ENCODE data around the gene ALG9.

- TF ChIP-seq CTCF (IDR thresholded peaks at IDR 0.05 in 2 of 3, conservative IDR thresholded peaks at IDR 0.05 in 1 of 3; ENCODE audit: control insufficient read depth in 2 of 3, extremely low read depth in 1 of 3, insufficient read depth in 1 of 3, low read depth in 3 of 3, low read length in 3 of 3) (no peak), MAX (IDR thresholded peaks at IDR 0.05; ENCODE audit: low read depth, low read length) (no peak), POLR2AphosphoS5 (IDR thresholded peaks at IDR 0.05; ENCODE audit: low read length) (no peak), NBN (IDR thresholded peaks at IDR 0.05) (no peak), EZH2 (IDR thresholded peaks at IDR 0.05; ENCODE audit: borderline replicate concordance, control insufficient read depth, low read depth, low read length) (no peak), REST (IDR thresholded peaks at IDR 0.05; ENCODE audit: low read depth, low read length) (no peak), SIN3A (IDR thresholded peaks at IDR 0.05; ENCODE audit: low read depth, low read length) (no peak), PRDM15 (CRISPR knock-in tag; IDR thresholded peaks at IDR 0.05) (no peak), YY1 (IDR thresholded peaks at IDR 0.05; ENCODE audit: low read depth, low read length) (no peak), SMC3 (IDR thresholded peaks at IDR 0.05; ENCODE audit: borderline replicate concordance, low read length) (no peak), ZBTB11 (CRISPR knock-in tag; IDR thresholded peaks at IDR 0.05) (no peak), TCF7 (IDR thresholded peaks at IDR 0.05; ENCODE audit: borderline replicate concordance) (no peak)
These were observed 74.7 kb downstream of the ALG9 start for GRCh38 chr11:111796696-111797095.

All from GM12878 (cell line).